Endothelial cell of umbilical vein (primary cell): Measurements from ENCODE around the gene TNFAIP6. TPM values are rescaled to one million over a fixed set of nuclear protein-coding genes. Genes with fewer than 3 reads are reported as not detected.

Experiments used
- BruUV-seq: library from RNA; stranded (reverse); fragments of 400-500 nt; replicated peaks from 2 replicates; lab custom pipeline; 2021; lab: Mats Ljungman, UMichigan
- CTCF ChIA-PET: fragments of 300-600, 350-600 bp; sonication (Branson Sonifier 250); formaldehyde crosslinking; loops from one replicate; lab custom pipeline; 2021; ENCODE audit warnings: antibody characterized with exemption, inconsistent platforms; lab: Charles Lee
- POLR2A ChIA-PET: fragments of 300-600, 350-600 bp; sonication (Branson Sonifier 250); formaldehyde crosslinking; loops from one replicate; lab custom pipeline; 2021; ENCODE audit warnings: antibody characterized with exemption, inconsistent platforms; lab: Charles Lee
- DNase-seq: peaks from one replicate; pipeline ENCODE4 v3.0.0-alpha.2; 2011; ENCODE audit warnings: low read depth, low spot score
- FAIRE-seq: peaks from 2 replicates; lab custom pipeline; 2011; peaks lifted over from hg19 to GRCh38; lab: Jason Lieb, UNC
- H2AFZ ChIP-seq: 2 replicates; pipeline ENCODE4 v1.6.0; 2012; ENCODE audit warnings: low read depth, low read length, control low read depth, inconsistent platforms
- H3K27ac ChIP-seq: 2 replicates; pipeline ENCODE4 v1.5.1; 2011; ENCODE audit warnings: low read depth, mild to moderate bottlenecking, control low read depth, low read length, moderate library complexity; ENCODE audit not compliant: insufficient read depth
- H3K27me3 ChIP-seq, 2 experiments: 2 replicates each; pipeline versions ENCODE4 v1.6.0 to v1.6.1; 2011; ENCODE audit warnings: low read length in 2 of 2, mixed read lengths in 1 of 2; ENCODE audit not compliant: control insufficient read depth in 2 of 2, insufficient read depth in 2 of 2
- H3K36me3 ChIP-seq, 2 experiments: 2 replicates in 1 of 2; 3 replicates in 1 of 2; pipeline ENCODE4 v1.5.1; 2011; ENCODE audit warnings: low read length in 2 of 2, mild to moderate bottlenecking in 1 of 2, moderate library complexity in 1 of 2; ENCODE audit not compliant: control insufficient read depth in 2 of 2, insufficient read depth in 2 of 2; ENCODE audit errors: extremely low read depth in 1 of 2
- H3K4me1 ChIP-seq: 3 replicates; pipeline ENCODE4 v1.5.1; 2011; ENCODE audit warnings: mild to moderate bottlenecking, low read length; ENCODE audit not compliant: control insufficient read depth, insufficient read depth; ENCODE audit errors: extremely low read depth
- H3K4me2 ChIP-seq: 2 replicates; pipeline ENCODE4 v1.6.1; 2011; ENCODE audit warnings: low read length, control low read depth, mixed read lengths; ENCODE audit not compliant: insufficient read depth
- H3K4me3 ChIP-seq, 3 experiments: fragments of 200-600 bp in 1 of 3; sonication (generic), shearing (Covaris generic) in 1 of 3; replicated peaks in 1 of 3; 2 replicates each; pipeline ENCODE4 v1.5.1; 2011 to 2016; ENCODE audit warnings: control low read depth in 3 of 3, low read length in 3 of 3, mild to moderate bottlenecking in 2 of 3, inconsistent platforms in 1 of 3, low read depth in 1 of 3, moderate library complexity in 1 of 3; ENCODE audit not compliant: insufficient read depth in 1 of 3
- H3K79me2 ChIP-seq: 2 replicates; pipeline ENCODE4 v1.6.0; 2012; ENCODE audit warnings: low read length, inconsistent platforms; ENCODE audit not compliant: control insufficient read depth, insufficient read depth
- H3K9ac ChIP-seq: replicated peaks from 2 replicates; pipeline ENCODE3; 2011; ENCODE audit warnings: low read length, control low read depth; ENCODE audit not compliant: insufficient read depth; ENCODE audit errors: extremely low read depth
- H3K9me1 ChIP-seq: replicated peaks from 3 replicates; pipeline ENCODE4 v1.6.0; 2011; ENCODE audit warnings: mild to moderate bottlenecking, low read length; ENCODE audit not compliant: control insufficient read depth, insufficient read depth; ENCODE audit errors: extremely low read depth
- H3K9me3 ChIP-seq: replicated peaks from 2 replicates; pipeline ENCODE4 v1.5.1; 2012; ENCODE audit warnings: low read length, inconsistent platforms; ENCODE audit not compliant: control insufficient read depth, insufficient read depth
- H4K20me1 ChIP-seq: replicated peaks from 2 replicates; pipeline ENCODE3; 2011; ENCODE audit warnings: mild to moderate bottlenecking, low read length; ENCODE audit not compliant: control insufficient read depth, insufficient read depth; ENCODE audit errors: extremely low read depth
- EZH2 ChIP-seq: IDR thresholded peaks from 2 replicates; pipeline ENCODE4 v1.6.1; 2012; ENCODE audit warnings: borderline replicate concordance, low read depth, mild to moderate bottlenecking, moderate library complexity, low read length, inconsistent platforms; ENCODE audit not compliant: severe bottlenecking
- FOS ChIP-seq: IDR thresholded peaks from 2 replicates; pipeline ENCODE4 v1.6.1; 2011; ENCODE audit warnings: mild to moderate bottlenecking, low read length, moderate library complexity, borderline replicate concordance; ENCODE audit not compliant: insufficient read depth
- GATA2 ChIP-seq: IDR thresholded peaks from 2 replicates; pipeline ENCODE4 v1.7.0; 2011; ENCODE audit warnings: low read depth, mild to moderate bottlenecking, moderate library complexity, mixed read lengths, low read length; ENCODE audit not compliant: insufficient read length, insufficient read depth
- JUN ChIP-seq: IDR thresholded peaks from 2 replicates; pipeline ENCODE4 v1.6.1; 2011; ENCODE audit warnings: borderline replicate concordance, low read depth; ENCODE audit not compliant: insufficient read length, insufficient read depth
- MYC ChIP-seq: IDR thresholded peaks from one replicate; pipeline ENCODE4 v1.6.1; 2011; ENCODE audit warnings: mild to moderate bottlenecking, low read depth, low read length
- POLR2A ChIP-seq: IDR thresholded peaks from 2 replicates; pipeline ENCODE4 v1.6.1; 2012; ENCODE audit warnings: low read depth, mild to moderate bottlenecking, control low read depth, low read length
- POLR2AphosphoS5 ChIP-seq: IDR thresholded peaks from 2 replicates; pipeline ENCODE4 v1.6.1; 2012; ENCODE audit warnings: low read depth, mild to moderate bottlenecking, control low read depth, low read length, moderate library complexity; ENCODE audit not compliant: insufficient read depth
- dilution Hi-C: fragments of 300-500 bp; cut with MboI; formaldehyde crosslinking; loops from one replicate; pipeline ENCODE4 v1.15.0; 2019; ENCODE audit warnings: low sequenced_read_pairs; ENCODE audit not compliant: extremely low pct_ligation_motif_present
- intact Hi-C: fragments of 100-400 bp; cut with micrococcal nuclease; formaldehyde crosslinking; loops from one replicate; pipeline ENCODE4 v1.10.0; 2022
- polyA plus RNA-seq, 4 experiments: library from polyadenylated mRNA; depleted of rRNA in 3 of 4; stranded (reverse) in 3 of 4; unstranded in 1 of 4; fragments of >200 nt; gene quantifications; 2 replicates each; pipeline versions ENCODE4 v1.2.1 to v1.2.3, GENCODE V29; 2011 to 2012; ENCODE audit warnings: missing spikeins in 1 of 4
- total RNA-seq: library from RNA; stranded (reverse); gene quantifications from 2 replicates; pipeline ENCODE4 v1.2.3, GENCODE V29; 2021
- TF ChIP-seq, protein P1 (sequence below), 2 donors: IDR thresholded peaks; 1 replicate in 1 of 2; 2 replicates in 1 of 2; pipeline ENCODE4 v1.5.1; 2011; ENCODE audit warnings: low read length in 2 of 2, mild to moderate bottlenecking in 2 of 2, moderate library complexity in 2 of 2, control low read depth in 1 of 2, inconsistent platforms in 1 of 2, low read depth in 1 of 2; ENCODE audit not compliant: insufficient read depth in 1 of 2; ENCODE audit errors: extremely low read depth in 1 of 2
- TF ChIP-seq, protein P2 (sequence below): IDR thresholded peaks from 2 replicates; pipeline ENCODE4 v1.6.1; 2011; ENCODE audit not compliant: insufficient read depth, insufficient read length

TNFAIP6 gene
- total and polyA plus RNA-seq, 2 donors (not counting 3 experiments of a cell fraction or from before 2014, with no cell fraction given), result not detected

DNA sequence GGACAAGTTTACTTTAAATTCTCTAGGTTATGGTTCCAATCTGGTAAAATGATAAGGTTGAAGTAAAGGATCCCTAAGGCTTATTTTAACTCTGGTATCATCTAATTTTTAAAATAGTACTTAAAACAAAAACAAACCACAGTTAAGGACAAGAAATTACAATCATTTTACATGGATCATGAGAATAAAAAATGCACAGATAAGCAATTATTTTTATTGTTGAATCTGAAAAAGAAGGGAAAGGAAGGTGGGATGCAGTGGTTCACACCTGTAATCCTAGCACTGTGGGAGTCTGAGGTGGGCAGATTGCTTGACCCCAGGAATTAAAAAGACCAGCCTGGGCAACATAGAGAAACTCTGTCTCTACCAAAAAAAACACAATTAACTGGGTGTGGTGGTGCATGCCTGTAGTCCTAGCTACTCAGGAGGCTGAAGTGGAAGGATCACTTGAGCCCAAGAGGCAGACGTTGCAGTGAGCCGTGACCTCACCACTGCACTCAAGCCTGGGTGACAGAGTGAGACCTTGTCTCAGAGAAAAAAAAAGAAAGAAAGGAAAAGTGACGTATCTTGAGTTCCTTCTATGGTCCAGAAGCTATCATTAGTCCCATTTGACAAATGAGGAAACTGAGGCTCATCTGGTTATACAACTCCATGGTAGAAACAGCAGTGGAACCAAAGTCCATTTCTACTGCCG is 2.5 kb downstream of the TNFAIP6 start:
- no peaks in the 10 kb centered on the region for H3K4me1 ChIP-seq
- no peaks in the 10 kb centered on the region for H3K9me1 ChIP-seq
- no TSS peak for BruUV-seq
- H3K4me2 ChIP-seq, result no peak overlapping the region
- no peaks in the 10 kb centered on the region for H3K36me3 ChIP-seq
- H2AFZ ChIP-seq, result no peak overlapping the region
- intact Hi-C loops, result no loop called here
- no peak overlapping the region for H3K4me3 ChIP-seq
- TF ChIP-seq POLR2AphosphoS5 (no peak), GATA2 (no peak), MYC (no peak), EZH2 (no peak), JUN (no peak), POLR2A (no peak), FOS (no peak)
- TF ChIP-seq, protein P1, sequence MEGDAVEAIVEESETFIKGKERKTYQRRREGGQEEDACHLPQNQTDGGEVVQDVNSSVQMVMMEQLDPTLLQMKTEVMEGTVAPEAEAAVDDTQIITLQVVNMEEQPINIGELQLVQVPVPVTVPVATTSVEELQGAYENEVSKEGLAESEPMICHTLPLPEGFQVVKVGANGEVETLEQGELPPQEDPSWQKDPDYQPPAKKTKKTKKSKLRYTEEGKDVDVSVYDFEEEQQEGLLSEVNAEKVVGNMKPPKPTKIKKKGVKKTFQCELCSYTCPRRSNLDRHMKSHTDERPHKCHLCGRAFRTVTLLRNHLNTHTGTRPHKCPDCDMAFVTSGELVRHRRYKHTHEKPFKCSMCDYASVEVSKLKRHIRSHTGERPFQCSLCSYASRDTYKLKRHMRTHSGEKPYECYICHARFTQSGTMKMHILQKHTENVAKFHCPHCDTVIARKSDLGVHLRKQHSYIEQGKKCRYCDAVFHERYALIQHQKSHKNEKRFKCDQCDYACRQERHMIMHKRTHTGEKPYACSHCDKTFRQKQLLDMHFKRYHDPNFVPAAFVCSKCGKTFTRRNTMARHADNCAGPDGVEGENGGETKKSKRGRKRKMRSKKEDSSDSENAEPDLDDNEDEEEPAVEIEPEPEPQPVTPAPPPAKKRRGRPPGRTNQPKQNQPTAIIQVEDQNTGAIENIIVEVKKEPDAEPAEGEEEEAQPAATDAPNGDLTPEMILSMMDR (IDR thresholded peaks at IDR 0.05; ENCODE audit: extremely low read depth in 1 of 2, insufficient read depth in 1 of 2, low read depth in 1 of 2, low read length in 2 of 2), result no peak
- TF ChIP-seq, protein P2, sequence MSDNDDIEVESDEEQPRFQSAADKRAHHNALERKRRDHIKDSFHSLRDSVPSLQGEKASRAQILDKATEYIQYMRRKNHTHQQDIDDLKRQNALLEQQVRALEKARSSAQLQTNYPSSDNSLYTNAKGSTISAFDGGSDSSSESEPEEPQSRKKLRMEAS, result no peak
- no peak overlapping the region for H3K9ac ChIP-seq
- no peaks in the 10 kb centered on the region for H3K79me2 ChIP-seq
- dilution Hi-C loops, result no loop called here
- no peaks in the 10 kb centered on the region for H4K20me1 ChIP-seq
- ChIA-PET POLR2A (no interaction called here), CTCF (interaction anchor here (2.2 kb wide), 1 partner anchor 12 kb away, joined by 5 read pairs; no protein-coding TSS in a partner anchor)
- no peak overlapping the region for H3K27ac ChIP-seq
- DNase-seq, result no peak
- H3K27me3 ChIP-seq, result no peaks in the 10 kb centered on the region
- FAIRE-seq, result peak; percentile 18
- H3K9me3 ChIP-seq, result no peaks in the 10 kb centered on the region
